SK-N-MC (cell line): ENCODE measurements around the gene CGB5.

Experiments
- EZH2 ChIP-seq: fragments of 200-600 bp; sonication (generic); IDR thresholded peaks from one replicate; pipeline ENCODE4 v1.6.1; 2017; ENCODE audit warnings: antibody characterized with exemption
- POLR2AphosphoS5 ChIP-seq: IDR thresholded peaks from 2 replicates; pipeline ENCODE4 v1.6.1; 2012; ENCODE audit warnings: mild to moderate bottlenecking, low read depth, low read length, borderline replicate concordance

DNA sequence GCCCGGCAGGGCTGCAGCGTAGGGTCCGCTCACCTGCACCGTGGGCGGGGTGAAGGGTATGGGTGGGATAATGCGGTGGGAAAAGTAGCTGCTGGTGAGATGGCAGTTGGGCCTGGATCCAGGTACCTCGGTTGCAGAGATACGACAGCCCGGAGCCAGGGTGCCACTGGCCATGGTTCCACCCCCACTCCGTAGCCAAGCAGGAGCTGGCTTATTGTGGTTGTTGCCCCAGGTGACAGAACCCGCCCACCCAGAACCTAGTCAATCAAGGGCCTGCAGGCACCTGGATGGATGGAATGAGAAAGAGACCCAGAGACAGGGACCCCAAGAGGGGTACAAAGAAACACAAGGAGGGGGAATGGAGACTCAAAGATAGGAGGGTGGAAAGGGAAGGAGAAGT, 23.3 kb upstream of the CGB5 start:
- no peak for TF ChIP-seq EZH2
- no peak for TF ChIP-seq POLR2AphosphoS5
